Colonic mucosa (tissue), 4 donors: Measurements from ENCODE around the gene COL8A2. TPM values are rescaled to one million over a fixed set of nuclear protein-coding genes. Genes with fewer than 3 reads are reported as not detected.

Experiments used
- DNase-seq: peaks from one replicate; pipeline ENCODE4 v3.0.0-alpha.2; 2020
- H3K27ac ChIP-seq: fragments of 200-600 bp; one replicate; pipeline ENCODE4 v1.8.0; 2021
- H3K27me3 ChIP-seq: fragments of 200-600 bp; one replicate; pipeline ENCODE4 v1.8.0; 2021
- H3K36me3 ChIP-seq: fragments of 200-600 bp; one replicate; pipeline ENCODE4 v1.8.0; 2021
- H3K4me1 ChIP-seq: fragments of 200-600 bp; one replicate; pipeline ENCODE4 v1.8.0; 2021; ENCODE audit warnings: mild to moderate bottlenecking
- H3K4me3 ChIP-seq: fragments of 200-600 bp; one replicate; pipeline ENCODE4 v1.8.0; 2021
- H3K9ac ChIP-seq, 2 donors: one replicate each; pipeline ENCODE4 v1.7.0; 2013; ENCODE audit warnings: control low read depth in 2 of 2, low read depth in 2 of 2, low read length in 2 of 2
- H3K9me3 ChIP-seq: fragments of 200-600 bp; one replicate; pipeline ENCODE4 v1.8.0; 2021
- CTCF ChIP-seq: fragments of 200-600 bp; IDR thresholded peaks from one replicate; pipeline ENCODE4 v1.8.0; 2022; ENCODE audit warnings: antibody characterized with exemption, mild to moderate bottlenecking
- intact Hi-C: fragments of 100-400 bp; cut with DNase I; formaldehyde crosslinking; loops from one replicate; pipeline ENCODE4 v1.14.1; 2022
- total RNA-seq, 2 donors: library from RNA; stranded (reverse); fragmentation: NEBNext Ultra II Directional in 1 of 2; extraction: Animal tissue kit (Norgen Biotek cat#: 25700) in 1 of 2; gene quantifications; one replicate each; pipeline ENCODE4 v1.2.1, GENCODE V29; 2021
- donor health status: healthy.
- donor health status: DM: no; HTN: no; CAD: no.
- donor health status: DM: no; HTN: no; CAD: no.

COL8A2 gene
- 1 to 10 TPM; 1.1 to 2.1 TPM for total RNA-seq

GRCh38 chr1:36125129-36125991 lies at the start of gene COL8A2:
COL8A2 (minus strand) TSS chr1:36125222; CDS start chr1:36100242, 24,980 bp downstream.
- Histone ChIP-seq H3K36me3 (no peaks in the 10 kb centered on the region), H3K27ac (no peak within 1 kb of the TSS), H3K9ac (peak within 1 kb of the TSS in 1 of 2 donors; percentile 24), H3K27me3 (peaks cover 24% of the 10 kb centered on the region), H3K9me3 (no peaks in the 10 kb centered on the region), H3K4me1 (no peaks in the 10 kb centered on the region), H3K4me3 (peak within 1 kb of the TSS; percentile 30)
- no peak for DNase-seq
- intact Hi-C loops: no loop called here
- no peak for TF ChIP-seq CTCF

DNA sequence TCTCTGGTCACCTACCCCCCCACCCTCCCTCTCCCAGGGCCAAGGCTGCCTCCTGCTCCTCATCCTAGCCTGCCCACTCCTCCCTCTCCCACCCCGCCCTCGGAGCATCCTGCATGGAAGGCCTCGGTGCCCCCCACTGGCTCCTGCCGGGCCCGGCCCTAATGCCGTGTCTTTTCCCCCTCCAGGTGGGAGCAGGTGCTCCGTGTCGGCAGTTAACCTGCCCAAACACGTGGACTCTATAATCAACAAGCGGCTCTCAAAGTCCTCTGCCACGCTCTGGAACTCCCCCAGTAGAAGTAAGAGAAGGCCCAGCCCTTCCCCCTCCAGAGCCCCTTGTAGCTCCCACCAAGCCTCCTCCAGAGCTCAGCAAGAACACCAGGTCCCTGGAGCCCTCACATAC lies 49.7 kb upstream of the COL8A2 start:
- no peak for DNase-seq
- Histone ChIP-seq H3K36me3 (peaks cover 21% of the 10 kb centered on the region), H3K27ac (no peak overlapping the region), H3K9me3 (no peaks in the 10 kb centered on the region), H3K4me1 (no peaks in the 10 kb centered on the region), H3K4me3 (no peak overlapping the region), H3K27me3 (no peaks in the 10 kb centered on the region), H3K9ac (no peak overlapping the region)
- intact Hi-C loops: no loop called here
- TF ChIP-seq CTCF: no peak

GRCh38 chr1:36172983-36173382 lies 48.0 kb upstream of the COL8A2 start:
- no peak for DNase-seq
- no peak overlapping the region for H3K27ac ChIP-seq
- intact Hi-C loops: no loop called here
- TF ChIP-seq CTCF: no peak
- no peaks in the 10 kb centered on the region for H3K9me3 ChIP-seq
- no peaks in the 10 kb centered on the region for H3K4me1 ChIP-seq
- no peak overlapping the region for H3K4me3 ChIP-seq
- H3K36me3 ChIP-seq: peaks cover 21% of the 10 kb centered on the region
- no peaks in the 10 kb centered on the region for H3K27me3 ChIP-seq
- no peak overlapping the region for H3K9ac ChIP-seq

GRCh38 chr1:36172017-36172747 lies 47.2 kb upstream of the COL8A2 start:
- Histone ChIP-seq H3K4me1 (no peaks in the 10 kb centered on the region), H3K27me3 (no peaks in the 10 kb centered on the region), H3K9me3 (no peaks in the 10 kb centered on the region), H3K4me3 (no peak overlapping the region), H3K9ac (no peak overlapping the region), H3K36me3 (peaks cover 21% of the 10 kb centered on the region), H3K27ac (no peak overlapping the region)
- intact Hi-C loops: no loop called here
- TF ChIP-seq CTCF: no peak
- DNase-seq: no peak

GRCh38 chr1:36170643-36171412 lies 45.8 kb upstream of the COL8A2 start:
- Histone ChIP-seq H3K36me3 (peaks cover 21% of the 10 kb centered on the region), H3K9ac (no peak overlapping the region), H3K4me3 (no peak overlapping the region), H3K4me1 (no peaks in the 10 kb centered on the region), H3K27ac (no peak overlapping the region), H3K9me3 (no peaks in the 10 kb centered on the region), H3K27me3 (no peaks in the 10 kb centered on the region)
- TF ChIP-seq CTCF: no peak
- intact Hi-C loops: no loop called here
- no peak for DNase-seq
